ENCODE measurements around the gene TIPRL.
A peak's percentile ranks its signal among the peaks of the same experiment; 100 is the strongest.

Gene TIPRL

DNA sequence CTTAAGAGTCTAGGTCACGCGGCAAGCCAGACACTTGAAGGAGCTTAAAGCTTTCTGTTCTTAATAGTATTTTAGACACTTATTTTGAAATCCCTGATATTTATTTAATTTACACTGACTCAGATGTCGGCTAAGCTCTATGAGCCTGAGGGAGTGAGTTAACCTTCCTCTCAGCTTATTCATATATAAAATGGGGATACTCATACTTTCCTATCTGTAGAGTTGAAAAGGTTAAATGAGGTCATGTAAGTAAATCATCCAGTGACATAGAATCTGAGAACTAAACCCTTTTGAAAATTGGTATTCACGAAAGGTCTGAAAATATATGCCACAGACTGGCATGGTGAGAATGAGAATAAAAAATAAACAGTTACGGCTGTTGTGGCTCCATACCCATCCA, 40.6 kb upstream of the TIPRL start:
- no peak overlapping the region for H3K27ac ChIP-seq
- no peak overlapping the region for H2AFZ ChIP-seq
- H3K9me3 ChIP-seq (ENCODE audit: control insufficient read depth, low read length): no peaks in the 10 kb centered on the region
- no peak overlapping the region for H3K9ac ChIP-seq
- TF ChIP-seq, protein P1, sequence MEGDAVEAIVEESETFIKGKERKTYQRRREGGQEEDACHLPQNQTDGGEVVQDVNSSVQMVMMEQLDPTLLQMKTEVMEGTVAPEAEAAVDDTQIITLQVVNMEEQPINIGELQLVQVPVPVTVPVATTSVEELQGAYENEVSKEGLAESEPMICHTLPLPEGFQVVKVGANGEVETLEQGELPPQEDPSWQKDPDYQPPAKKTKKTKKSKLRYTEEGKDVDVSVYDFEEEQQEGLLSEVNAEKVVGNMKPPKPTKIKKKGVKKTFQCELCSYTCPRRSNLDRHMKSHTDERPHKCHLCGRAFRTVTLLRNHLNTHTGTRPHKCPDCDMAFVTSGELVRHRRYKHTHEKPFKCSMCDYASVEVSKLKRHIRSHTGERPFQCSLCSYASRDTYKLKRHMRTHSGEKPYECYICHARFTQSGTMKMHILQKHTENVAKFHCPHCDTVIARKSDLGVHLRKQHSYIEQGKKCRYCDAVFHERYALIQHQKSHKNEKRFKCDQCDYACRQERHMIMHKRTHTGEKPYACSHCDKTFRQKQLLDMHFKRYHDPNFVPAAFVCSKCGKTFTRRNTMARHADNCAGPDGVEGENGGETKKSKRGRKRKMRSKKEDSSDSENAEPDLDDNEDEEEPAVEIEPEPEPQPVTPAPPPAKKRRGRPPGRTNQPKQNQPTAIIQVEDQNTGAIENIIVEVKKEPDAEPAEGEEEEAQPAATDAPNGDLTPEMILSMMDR (IDR thresholded peaks at IDR 0.05): no peak
- no peaks in the 10 kb centered on the region for H3K36me3 ChIP-seq (ENCODE audit: control insufficient read depth, insufficient read depth, low read length)
- H3K27me3 ChIP-seq (ENCODE audit: control insufficient read depth, insufficient read depth, low read length): no peaks in the 10 kb centered on the region
- H3K79me2 ChIP-seq: no peaks in the 10 kb centered on the region
- H3K4me1 ChIP-seq: no peaks in the 10 kb centered on the region
- no peak overlapping the region for H3K4me2 ChIP-seq (ENCODE audit: low read length)
- no peak overlapping the region for H3K4me3 ChIP-seq (ENCODE audit: low read depth, low read length)

DNA sequence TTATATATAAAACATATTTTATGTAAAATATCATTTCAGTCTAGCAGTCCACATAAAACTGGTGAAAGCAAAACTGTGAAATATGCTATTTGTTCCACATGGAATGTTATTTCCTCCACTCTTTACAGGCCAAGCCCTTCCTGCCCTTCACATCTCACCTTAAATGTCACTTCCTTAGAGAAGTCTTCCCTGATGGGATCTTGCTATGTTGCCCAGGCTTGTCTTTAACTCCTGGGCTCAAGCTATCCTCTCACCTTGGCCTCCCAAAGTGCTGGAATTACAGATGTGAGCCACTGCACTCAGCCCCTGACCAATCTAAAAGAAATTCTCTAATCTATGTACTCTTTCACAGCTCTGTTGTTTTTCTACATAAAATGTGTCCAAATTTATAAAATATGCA, 39.7 kb upstream of the TIPRL start:
- TF ChIP-seq, protein P1 (IDR thresholded peaks at IDR 0.05): no peak
- no peak overlapping the region for H3K4me2 ChIP-seq (ENCODE audit: low read length)
- H3K36me3 ChIP-seq (ENCODE audit: control insufficient read depth, insufficient read depth, low read length): no peaks in the 10 kb centered on the region
- H3K9me3 ChIP-seq (ENCODE audit: control insufficient read depth, low read length): no peaks in the 10 kb centered on the region
- no peak overlapping the region for H3K4me3 ChIP-seq (ENCODE audit: low read depth, low read length)
- H3K9ac ChIP-seq: no peak overlapping the region
- no peaks in the 10 kb centered on the region for H3K79me2 ChIP-seq
- H3K27me3 ChIP-seq (ENCODE audit: control insufficient read depth, insufficient read depth, low read length): no peaks in the 10 kb centered on the region
- no peak overlapping the region for H2AFZ ChIP-seq
- H3K27ac ChIP-seq: no peak overlapping the region
- H3K4me1 ChIP-seq: no peaks in the 10 kb centered on the region

DNA sequence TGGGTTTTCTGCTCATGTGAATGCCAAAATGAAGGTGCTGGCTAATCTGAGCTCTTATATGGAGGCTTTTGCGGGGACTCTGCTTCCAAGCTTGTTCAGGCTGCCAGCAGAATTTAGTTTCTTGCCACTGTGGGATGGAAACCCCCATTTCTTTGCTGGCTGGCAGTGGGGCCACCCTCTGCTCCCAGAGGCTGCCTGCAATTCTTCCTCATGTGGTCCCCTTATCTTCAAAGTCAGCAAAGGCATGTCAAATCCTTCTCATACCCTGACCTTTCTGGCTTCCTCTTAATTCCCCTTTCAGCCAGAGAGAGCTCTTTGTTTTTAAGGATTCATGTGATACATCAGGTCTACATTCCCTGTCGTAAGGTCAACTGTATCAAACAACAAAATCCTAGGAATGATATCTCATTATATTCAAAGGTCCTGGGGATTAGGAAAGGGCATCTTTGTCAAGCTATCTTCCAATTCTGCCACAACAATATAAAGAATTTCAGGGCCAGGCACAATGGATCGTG, 36.8 kb upstream of the TIPRL start:
- H3K4me1 ChIP-seq: no peaks in the 10 kb centered on the region
- no peaks in the 10 kb centered on the region for H3K9me3 ChIP-seq (ENCODE audit: control insufficient read depth, low read length)
- H3K4me2 ChIP-seq (ENCODE audit: low read length): no peak overlapping the region
- no peak overlapping the region for H3K27ac ChIP-seq
- no peak overlapping the region for H3K9ac ChIP-seq
- H3K27me3 ChIP-seq (ENCODE audit: control insufficient read depth, insufficient read depth, low read length): no peaks in the 10 kb centered on the region
- no peaks in the 10 kb centered on the region for H3K79me2 ChIP-seq
- H3K36me3 ChIP-seq (ENCODE audit: control insufficient read depth, insufficient read depth, low read length): no peaks in the 10 kb centered on the region
- H2AFZ ChIP-seq: no peak overlapping the region
- no peak overlapping the region for H3K4me3 ChIP-seq (ENCODE audit: low read depth, low read length)
- TF ChIP-seq, protein P1 (IDR thresholded peaks at IDR 0.05): no peak

DNA sequence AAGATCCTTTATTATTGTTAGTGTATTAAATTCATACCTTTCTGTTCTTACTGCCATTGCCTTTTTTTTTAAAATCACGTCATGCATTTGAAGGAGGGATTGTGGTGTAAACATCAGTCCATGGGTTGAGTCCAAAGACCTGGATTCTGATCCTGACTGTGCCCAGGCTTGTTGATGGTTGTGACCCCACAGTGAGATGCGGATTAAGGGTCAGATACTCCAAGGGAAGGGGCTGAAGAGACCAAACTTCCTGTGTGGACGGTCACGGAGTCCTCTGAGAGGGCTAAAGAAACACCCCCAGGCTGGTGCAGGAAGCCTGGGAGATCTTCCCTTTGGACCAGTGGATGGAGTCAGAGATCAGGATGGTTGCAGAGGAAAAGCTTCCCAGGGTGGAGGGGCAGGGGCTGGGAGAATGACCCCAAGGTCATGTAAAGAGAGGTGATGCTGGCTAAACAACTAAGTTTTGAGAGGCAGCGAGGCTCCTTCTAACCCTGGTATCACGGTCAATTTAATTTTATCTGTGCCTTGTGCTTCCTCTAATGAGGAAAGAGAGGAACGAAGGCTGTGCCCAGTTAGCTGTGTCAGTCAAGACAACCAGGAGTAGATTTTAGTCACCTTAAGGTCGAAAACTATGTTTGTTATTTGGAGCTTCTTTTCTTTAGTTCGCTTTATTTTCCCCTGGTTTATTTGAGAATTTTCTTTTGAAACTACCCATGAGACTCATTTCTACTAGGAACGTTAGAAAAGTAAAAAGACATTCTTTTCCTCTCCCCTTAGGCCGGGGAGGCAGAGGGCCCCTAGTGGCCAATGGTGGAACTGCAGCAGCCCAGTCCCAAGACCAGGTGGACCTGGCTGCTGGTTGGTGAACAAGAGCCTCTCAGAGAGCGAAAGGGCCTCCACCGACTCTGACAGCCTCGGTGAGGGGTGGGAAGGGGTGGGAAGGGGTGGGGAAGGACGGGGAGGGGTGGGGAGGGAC, 33.3 kb upstream of the TIPRL start:
- Histone ChIP-seq H3K4me2 (ENCODE audit: low read length) (peak overlapping the region; percentile 25), H3K9ac (no peak overlapping the region), H2AFZ (no peak overlapping the region), H3K9me3 (ENCODE audit: control insufficient read depth, low read length) (no peaks in the 10 kb centered on the region), H3K79me2 (no peaks in the 10 kb centered on the region), H3K4me3 (ENCODE audit: low read depth, low read length) (no peak overlapping the region), H3K36me3 (ENCODE audit: control insufficient read depth, insufficient read depth, low read length) (no peaks in the 10 kb centered on the region), H3K4me1 (no peaks in the 10 kb centered on the region), H3K27ac (no peak overlapping the region), H3K27me3 (ENCODE audit: control insufficient read depth, insufficient read depth, low read length) (no peaks in the 10 kb centered on the region)
- TF ChIP-seq, protein P1 (IDR thresholded peaks at IDR 0.05): peak; percentile 93
